DOHH2 (cell line): ENCODE results near the gene SFTPA2.
"Not testable (repeated sequence)": the region's sequence is repeated elsewhere in the genome, so short reads cannot be mapped to it uniquely, and the experiment has no call there.

Experiments
- EZH2phosphoT487 ChIP-seq: fragments of 200-600 bp; sonication (generic); IDR thresholded peaks from 2 replicates; pipeline ENCODE4 v1.6.1; 2017; ENCODE audit warnings: borderline replicate concordance, mild to moderate bottlenecking, antibody characterized with exemption, low read length, moderate library complexity, mixed read lengths
- TF ChIP-seq, protein P1 (sequence below): fragments of 200-600 bp; sonication (generic); IDR thresholded peaks from one replicate; pipeline ENCODE4 v1.5.1; 2014; ENCODE audit warnings: antibody characterized with exemption, mild to moderate bottlenecking, low read depth, low read length; ENCODE audit not compliant: poor library complexity, severe bottlenecking

DNA sequence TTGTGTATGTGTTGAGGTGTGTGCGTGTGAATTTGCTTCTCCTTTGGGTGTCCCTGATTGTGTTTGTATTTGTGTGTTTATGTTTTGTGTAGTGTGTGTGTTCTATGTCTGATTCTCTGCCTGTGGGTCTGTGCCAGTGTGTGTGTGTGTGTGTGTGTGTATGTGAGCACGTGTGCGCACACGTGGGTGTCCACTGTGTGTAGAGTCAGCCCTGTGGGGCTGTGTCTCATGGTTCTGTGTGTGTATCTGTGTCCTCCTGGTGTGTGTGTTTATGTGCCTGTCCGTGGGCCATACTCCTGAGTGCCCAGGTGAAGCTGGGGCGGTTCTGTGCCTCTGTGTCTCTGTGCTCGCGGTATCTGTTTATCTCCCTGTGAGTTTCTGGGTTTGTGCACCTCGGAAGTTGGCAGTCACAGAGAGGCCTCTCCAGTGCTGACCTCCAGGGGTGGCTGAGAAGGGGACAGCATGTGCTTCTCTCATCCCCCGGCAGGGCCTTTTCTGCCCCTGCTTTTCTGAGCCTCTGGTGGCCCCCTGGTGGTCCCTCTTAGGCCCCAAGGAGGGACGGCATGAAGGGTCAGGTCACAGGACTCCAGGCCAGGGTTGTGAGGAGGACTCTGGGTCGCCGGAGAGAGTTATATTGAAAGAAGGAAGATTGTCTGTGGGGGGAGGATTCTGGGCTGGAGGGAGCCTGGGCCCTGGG lies 36.9 kb downstream of the SFTPA2 start:
- TF ChIP-seq, protein P1, sequence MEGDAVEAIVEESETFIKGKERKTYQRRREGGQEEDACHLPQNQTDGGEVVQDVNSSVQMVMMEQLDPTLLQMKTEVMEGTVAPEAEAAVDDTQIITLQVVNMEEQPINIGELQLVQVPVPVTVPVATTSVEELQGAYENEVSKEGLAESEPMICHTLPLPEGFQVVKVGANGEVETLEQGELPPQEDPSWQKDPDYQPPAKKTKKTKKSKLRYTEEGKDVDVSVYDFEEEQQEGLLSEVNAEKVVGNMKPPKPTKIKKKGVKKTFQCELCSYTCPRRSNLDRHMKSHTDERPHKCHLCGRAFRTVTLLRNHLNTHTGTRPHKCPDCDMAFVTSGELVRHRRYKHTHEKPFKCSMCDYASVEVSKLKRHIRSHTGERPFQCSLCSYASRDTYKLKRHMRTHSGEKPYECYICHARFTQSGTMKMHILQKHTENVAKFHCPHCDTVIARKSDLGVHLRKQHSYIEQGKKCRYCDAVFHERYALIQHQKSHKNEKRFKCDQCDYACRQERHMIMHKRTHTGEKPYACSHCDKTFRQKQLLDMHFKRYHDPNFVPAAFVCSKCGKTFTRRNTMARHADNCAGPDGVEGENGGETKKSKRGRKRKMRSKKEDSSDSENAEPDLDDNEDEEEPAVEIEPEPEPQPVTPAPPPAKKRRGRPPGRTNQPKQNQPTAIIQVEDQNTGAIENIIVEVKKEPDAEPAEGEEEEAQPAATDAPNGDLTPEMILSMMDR = not testable (repeated sequence)
- TF ChIP-seq EZH2phosphoT487 = not testable (repeated sequence)
